Caki2 (cell line): ENCODE data around the gene RFTN2. TPM values are rescaled to one million over a fixed set of nuclear protein-coding genes. Genes with fewer than 3 reads are reported as not detected.
"Not testable (repeated sequence)": the region's sequence is repeated elsewhere in the genome, so short reads cannot be mapped to it uniquely, and the experiment has no call there.

Experiments used
- DNase-seq: peaks from one replicate; pipeline ENCODE4 v3.0.0-alpha.2; 2015; ENCODE audit warnings: low read depth
- in situ Hi-C: cut with HindIII; loops from 2 replicates; pipeline ENCODE4 v1.10.0; 2016; ENCODE audit warnings: low sequenced_read_pairs, low pct_unique_long_range_greater_than_20kb, mixed read lengths
- total RNA-seq: library from RNA; depleted of rRNA; stranded (reverse); fragments of >200 nt; shearing (Covaris generic); gene quantifications from 2 replicates; pipeline ENCODE4 v1.2.3, GENCODE V29; 2014; ENCODE audit warnings: low replicate concordance

The RFTN2 gene
- total RNA-seq, 1 experiment from 2014 or later, result not detected

DNA sequence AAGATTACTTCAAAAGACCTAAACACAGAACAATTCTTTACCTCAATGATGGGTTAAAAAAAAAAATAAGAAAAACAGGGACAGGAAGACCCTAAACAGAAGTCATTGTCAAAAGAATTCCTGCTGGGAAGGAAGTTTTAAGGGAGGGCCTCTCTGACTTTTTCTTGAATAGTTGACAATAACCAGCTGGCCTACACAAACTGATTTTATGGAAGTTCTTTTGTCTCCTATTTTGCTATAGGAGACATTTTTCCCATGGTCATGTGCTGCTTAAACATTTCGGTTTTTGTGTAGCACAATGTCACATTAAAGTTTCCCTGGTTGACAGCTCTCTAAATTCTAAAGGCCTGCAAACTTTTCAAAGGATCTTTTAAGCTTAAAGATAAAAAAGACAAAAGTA, 55.3 kb downstream of the RFTN2 start:
- in situ Hi-C loops, result no loop called here
- DNase-seq, result no peak

DNA sequence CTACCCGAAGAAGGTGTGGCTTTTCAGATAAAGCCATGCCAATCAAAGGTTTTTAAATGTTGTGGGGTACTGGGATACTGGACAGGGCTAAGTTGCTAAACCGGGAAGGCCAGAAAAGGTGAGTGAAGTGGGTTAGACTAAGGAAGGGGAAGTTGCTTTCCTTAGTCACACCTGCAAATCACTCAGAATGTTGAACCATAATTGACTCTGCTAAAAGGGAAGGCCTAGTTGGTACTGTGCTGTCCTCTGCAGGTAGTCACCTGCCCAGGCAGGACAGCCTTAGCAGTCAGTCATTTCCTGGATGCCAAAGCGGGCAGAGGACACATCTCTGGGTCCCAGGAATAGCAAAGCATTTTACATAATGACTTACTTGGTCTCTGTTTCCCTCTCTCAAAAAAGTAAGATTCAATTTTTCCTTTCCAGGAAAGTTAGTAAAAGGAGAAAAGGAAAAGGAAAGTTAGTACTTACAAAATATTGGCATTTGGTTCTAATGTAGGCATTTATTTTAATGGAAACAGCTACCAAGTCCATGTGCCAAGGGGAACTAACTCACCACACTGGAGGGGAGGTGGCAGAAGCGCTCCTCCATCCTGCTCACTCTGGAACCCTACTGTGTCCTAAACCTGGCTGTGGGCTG, 60.3 kb downstream of the RFTN2 start:
- DNase-seq, result no peak
- in situ Hi-C loops, result no loop called here

DNA sequence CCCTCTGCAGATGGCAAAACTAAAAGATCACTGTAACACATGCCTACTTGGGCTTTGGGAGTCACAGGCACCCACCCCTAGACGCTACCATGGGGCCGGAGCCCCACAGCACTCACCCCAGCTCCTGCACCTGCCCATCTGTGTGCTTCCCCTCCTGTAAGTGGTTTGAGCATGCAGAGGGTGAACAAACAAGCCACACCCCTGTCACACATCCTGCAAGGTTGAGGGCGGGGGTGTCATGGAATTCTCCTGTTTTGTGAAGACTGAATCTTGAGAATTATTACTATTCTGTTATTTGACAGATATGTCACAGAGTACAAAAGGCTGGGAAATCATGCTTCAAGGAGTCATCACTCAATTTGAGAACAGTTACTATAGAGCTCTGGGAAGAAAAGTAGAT, 60.9 kb downstream of the RFTN2 start:
- no peak for DNase-seq
- in situ Hi-C loops, result no loop called here

DNA sequence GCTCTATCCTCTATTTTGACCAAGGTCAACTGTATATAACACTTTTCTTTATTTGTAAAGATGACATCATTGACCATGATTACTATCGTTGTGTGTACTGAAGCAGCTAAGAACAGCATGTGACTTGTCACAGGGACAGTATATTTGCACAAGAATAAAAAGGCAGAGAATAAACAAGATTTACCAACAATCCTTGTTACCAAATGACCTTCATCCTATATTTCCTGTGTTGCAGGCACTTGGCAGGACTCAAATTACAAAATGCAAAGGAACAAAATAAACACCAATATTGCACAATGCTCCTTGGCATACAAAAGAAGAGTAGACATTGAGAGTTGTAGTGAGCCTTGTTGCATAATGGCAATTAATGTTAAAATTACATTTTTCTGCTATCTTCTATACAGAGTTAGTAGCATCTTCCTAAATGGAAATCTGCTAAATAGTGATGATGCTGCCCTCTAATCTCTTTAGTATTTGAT, 61.8 kb downstream of the RFTN2 start:
- in situ Hi-C loops, result no loop called here
- no peak for DNase-seq

DNA sequence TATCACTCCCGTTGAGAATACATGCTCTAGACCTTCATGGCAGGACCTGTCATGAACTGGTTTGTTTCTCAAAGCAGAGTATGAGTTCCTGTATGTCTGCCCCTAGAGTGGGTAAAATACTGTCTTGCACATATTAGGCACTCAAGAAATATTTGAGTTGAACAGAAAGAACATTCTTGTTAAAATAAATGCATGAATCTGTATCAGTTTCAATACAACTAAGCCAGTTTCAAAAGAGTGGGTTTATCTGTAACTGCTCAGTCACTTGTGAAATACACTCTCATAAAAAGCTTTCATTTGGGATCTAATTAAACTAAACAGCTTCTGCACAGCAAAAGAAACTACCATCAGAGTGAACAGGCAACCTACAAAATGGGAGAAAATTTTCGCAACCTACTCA, 69.2 kb downstream of the RFTN2 start:
- in situ Hi-C loops, result no loop called here
- no peak for DNase-seq

DNA sequence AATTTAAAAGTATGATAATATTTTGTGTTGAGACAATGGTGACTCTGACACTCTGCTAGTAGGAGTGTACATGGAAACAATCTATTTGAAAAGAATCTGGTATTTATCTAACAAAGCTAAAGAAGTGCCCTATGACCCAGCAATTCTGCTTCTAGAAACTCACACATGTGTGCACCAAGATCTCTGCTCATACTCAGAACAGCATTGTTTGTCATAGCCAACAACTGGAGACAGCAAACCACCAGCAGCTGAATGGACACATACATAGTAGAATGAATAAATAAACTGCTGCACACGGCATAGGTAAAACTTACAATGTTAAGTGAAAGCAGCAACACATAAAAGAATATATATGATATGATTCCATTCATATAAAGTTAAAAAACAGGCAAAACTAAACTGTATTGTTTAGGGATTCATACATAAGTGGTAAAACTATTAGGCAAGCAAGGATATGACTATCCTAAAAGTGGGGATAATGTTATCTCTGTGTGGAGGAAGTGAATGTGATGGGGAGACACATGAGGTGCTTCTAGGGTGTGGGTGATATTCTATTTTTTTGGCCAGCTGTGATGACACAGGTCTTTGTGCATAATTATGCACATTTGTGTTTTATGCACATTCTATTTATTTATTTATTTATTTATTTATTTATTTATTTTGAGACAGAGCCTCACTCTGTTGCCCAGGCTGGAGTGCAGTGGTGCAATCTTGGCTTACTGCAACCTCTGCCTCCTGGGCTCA, 71.1 kb downstream of the RFTN2 start:
- no peak for DNase-seq
- in situ Hi-C loops, result no loop called here

DNA sequence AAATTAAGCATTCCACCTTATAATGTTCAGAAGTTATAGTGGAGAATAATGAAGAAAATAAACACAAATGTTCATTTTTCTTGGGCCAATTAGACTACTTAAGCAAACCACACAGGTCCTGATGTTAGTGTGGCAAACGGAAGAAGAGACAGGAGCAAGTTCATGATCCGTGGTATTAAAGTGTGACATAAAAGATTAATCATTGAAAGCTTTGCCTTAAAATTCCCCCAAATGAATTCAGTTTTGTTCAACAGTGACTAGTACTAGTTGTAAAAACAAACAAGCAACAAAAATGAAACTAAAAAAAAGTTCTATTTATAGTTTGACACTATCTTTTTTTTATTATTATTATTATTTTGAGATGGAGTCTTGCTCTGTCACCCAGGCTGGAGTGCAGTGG, 73.7 kb downstream of the RFTN2 start:
- DNase-seq, result peak; percentile 3
- in situ Hi-C loops, result no loop called here

DNA sequence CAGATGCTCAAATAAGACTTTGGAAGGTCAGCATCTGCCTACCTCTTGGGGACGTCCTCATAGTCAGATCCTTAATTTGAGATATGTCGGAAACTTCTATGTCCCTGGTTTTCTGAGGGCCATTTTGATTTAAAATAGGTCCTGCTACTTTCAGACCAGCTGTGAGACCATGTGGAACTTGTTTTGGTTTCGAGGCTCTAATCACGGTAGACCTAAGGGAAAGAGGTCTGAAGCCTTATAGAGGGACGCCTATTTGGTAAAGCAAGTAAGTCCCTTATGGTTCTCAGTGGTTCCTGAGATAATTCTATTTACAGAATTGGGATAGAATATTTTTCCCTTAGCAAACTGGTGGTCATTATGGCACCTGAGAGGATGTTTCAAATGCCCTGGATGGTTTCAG, 75.1 kb downstream of the RFTN2 start:
- DNase-seq, result no peak
- in situ Hi-C loops, result no loop called here

DNA sequence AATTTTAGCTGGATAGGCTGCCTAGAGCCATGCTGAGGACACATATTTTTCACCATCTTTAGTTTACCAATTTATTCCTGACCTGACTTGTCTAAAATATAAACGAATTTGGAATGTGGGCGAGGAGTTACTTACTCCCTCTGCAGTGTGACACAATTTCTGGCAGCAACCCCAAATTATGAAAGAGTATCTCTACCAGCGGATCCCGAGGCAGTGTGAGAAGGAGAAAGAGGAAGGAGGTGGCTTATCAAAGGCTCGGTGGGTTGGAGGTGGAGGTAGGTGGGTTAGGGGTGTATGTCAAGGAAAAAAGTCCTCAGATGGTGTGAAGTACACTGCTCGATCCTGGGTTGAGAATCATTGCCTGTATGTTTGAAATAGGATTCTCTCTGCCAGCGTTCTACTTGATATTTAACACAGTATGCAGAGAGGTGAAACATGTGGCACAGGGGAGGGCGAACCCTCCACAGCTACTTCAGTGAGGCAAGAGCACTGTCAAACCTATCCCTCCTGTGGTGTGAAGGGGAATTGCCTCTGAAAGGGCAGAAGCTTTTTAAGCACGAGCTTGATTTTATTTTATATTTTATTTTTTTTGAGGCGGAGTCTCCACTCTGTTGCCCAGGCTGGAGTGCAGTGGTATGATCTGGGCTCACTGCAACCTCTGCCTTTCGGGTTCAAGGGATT, 76.0 kb downstream of the RFTN2 start:
- in situ Hi-C loops, result no loop called here
- no peak for DNase-seq

DNA sequence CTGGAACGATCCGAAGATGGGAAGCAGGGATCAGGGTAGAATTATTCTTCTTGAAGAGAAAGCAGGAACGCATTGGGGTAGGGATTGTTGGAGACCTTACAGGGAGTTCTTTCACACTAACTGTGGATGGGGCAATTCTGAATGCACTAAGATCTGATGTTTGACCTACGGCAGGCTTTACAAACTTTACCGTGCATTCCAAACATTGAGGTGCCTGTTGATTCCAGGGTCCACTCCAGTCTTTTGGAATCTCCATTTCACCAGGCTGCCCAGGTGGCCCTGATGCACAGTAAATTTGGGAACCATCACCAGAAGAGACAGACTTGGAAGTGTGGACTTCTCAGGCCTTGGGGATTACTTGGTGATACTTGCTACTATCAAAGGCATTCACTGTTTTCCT, 76.9 kb downstream of the RFTN2 start:
- DNase-seq, result no peak
- in situ Hi-C loops, result no loop called here

DNA sequence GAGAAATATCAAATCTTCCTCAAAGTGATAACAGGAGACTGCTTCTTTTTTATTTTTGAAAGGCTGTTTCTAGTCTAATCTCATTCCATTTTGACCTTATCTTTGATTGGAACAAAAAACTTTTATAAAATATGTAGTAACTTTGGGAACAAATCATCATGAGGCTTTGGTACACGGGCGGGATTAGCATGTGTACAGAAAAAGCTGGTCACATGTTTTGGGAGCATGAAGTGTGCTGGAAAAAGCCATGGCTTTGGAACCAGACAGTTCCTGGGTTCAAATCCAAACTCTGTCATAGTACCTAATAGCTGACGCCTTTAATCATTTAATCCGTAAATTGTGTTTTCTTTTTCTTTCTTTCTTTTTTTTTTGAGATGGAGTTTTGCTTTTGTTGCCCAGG, 78.2 kb downstream of the RFTN2 start:
- in situ Hi-C loops, result no loop called here

DNA sequence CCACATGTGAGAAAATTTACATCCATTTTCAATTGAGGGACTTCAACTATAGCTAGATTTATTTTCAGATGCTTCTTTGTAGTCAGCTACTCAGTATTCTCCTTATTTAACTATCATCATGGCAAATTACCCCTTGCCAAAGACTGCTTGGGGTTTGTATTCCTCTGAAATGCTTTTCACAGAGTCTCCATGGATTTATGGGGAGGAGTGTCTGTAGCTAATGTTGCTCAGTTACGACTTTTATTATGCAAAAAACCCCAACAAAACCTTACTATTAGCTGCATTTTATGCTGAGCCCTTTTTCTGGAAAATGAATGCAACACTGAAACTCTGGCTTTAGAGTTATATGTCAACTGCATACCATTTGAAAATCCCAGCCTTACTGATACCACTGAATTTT, 78.6 kb downstream of the RFTN2 start:
- no peak for DNase-seq
- in situ Hi-C loops, result no loop called here

More for the DNA sequence above, 78.2 kb downstream of the RFTN2 start:
- no peak for DNase-seq

DNA sequence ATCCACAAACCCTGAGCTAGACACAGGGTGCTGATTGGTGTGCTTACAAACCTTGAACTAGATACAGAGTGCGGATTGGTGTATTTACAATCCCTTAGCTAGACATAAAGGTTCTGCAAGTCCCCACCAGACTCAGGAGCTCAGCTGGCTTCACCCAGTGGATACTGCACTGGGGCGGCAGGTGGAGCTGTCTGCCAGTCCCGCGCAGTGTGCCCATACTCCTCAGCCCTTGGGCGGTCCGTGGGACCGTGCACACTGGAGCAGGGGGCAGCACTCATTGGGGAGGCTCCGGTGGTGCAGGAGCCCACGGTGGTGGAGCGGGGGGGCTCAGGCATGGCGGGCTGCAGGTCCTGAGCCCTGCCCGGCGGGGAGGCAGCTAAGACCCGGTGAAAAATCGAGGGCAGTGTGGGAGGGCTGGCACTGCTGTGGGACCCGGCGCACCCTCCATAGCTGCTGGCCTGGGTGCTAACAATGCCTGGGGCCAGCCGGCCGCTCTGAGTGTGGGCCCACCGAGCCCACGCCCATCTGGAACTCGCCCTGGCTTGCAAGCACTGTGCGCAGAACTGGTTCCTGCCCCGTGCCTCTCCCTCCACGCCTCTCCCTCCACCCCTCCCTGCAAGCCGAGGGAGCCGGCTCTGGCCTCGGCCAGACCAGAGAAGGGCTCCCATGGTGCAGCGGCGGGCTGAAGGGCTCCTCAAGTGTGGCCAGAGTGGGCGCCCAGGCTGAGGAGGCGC, 83.9 kb downstream of the RFTN2 start:
- in situ Hi-C loops, result no loop called here
- DNase-seq, result no peak

DNA sequence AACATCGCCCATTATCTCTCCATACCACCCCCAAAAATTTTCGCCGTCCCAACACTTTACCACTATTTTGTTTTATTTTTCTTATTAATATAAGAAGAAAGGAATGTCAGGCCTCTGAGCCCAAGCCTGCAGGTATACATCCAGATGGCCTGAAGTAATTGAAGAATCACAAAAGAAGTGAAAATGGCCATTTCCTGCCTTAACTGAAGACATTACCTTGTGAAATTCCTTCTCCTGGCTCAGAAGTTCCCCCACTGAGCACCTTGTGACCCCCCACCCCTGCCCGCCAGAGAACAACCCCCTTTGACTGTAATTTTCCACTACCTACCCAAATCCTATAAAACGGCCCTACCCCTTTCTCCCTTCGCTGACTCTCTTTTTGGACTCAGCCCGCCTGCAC, 88.1 kb downstream of the RFTN2 start:
- DNase-seq, in situ Hi-C loops: not testable (repeated sequence)

DNA sequence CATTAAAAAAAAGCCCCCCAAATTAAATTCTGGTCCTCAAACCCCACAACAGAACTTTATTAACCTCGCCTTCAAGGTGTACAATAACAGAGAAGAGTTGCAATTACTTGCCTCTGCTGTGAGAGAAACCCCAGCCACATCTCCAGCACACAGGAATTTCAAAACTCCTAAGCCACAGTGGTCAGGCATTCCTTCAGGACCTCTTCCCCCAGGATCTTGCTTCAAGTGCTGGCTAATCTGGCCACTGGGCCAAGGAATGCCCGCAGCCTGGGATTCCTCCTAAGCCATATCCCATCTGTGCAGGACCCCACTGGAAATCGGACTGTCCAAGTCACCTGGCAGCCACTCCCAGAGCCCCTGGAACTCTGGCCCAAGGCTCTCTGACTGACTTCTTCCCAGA, 95.2 kb downstream of the RFTN2 start:
- in situ Hi-C loops, DNase-seq: not testable (repeated sequence)

DNA sequence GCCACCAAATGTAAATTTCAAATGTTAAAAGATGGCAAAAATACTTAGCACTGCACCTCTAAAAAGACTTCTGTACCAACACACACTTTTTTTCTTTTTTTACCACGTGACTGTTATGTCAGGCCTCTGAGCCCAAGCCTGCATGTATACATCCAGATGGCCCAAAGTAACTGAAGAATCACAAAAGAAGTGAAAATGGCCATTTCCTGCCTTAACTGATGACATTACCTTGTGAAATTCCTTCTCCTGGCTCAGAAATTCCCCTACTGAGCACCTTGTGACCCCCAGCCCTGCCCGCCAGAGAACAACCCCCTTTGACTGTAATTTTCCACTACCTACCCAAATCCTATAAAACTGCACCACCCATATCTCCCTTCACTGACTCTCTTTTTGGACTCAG, 97.1 kb downstream of the RFTN2 start:
- in situ Hi-C loops, DNase-seq: not testable (repeated sequence)

DNA sequence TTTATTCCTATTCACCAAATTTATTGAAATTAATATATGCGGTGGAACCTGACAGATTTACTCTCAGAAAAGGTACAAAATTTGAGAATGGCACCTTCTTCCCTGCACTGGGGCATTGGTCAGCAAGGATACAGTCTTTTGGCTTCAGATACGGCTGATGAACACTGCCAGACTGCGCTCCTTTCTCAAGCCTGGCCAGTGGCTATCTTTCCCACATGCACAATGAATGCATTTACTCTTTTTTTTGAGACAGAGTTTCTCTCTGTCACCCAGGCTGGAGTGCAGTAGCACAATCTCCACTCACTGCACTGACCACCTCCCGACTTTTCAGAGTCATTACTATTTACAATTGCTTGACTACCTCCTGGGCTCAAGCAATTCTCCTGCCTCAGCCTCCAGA, 97.9 kb downstream of the RFTN2 start:
- DNase-seq, result no peak
- in situ Hi-C loops, result no loop called here

DNA sequence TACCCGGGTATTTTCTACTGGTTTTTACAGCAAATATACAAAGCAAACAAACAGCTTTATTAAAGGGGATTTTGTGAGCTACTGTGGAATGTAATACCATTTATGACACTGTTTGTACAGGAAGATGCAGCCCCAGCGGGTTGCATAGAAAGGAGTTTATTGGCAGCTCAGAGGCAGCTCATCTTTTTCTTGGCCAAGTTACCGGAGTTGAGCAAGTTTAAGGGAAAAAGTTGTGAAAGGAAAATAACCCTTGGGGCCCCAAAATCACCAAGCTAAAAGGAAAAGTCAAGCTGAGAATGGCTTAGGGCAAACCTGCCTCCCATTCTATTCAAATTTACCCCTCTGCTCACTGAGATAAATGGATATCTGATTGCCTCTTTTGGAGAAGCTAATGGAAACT, 98.8 kb downstream of the RFTN2 start:
- in situ Hi-C loops, result no loop called here
- DNase-seq, result no peak

DNA sequence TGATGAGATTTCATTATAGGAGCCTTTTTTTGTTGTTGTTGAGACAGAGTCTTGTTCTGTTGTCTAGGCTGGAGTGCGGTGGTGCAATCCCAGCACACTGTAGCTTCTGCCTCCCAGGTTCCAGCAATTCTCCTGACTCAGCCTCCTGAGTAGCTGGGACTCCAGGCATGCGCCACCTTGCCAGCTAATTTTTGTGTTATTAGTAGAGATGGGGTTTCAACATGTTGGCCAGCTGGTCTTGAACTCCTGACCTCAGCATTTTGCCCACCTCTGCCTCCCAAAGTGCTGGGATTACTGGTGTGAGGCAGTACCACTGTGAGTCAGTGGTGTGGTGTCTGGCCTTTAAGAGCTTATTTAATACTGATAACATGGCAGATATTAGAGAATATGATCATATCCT, 99.4 kb downstream of the RFTN2 start:
- no peak for DNase-seq

More for the DNA sequence above, 99.4 kb downstream of the RFTN2 start:
- in situ Hi-C loops, result no loop called here
